ENCODE data around the gene ATPAF2. TPM values are rescaled to one million over a fixed set of nuclear protein-coding genes. Genes with fewer than 3 reads are reported as not detected.

ATPAF2 gene
- total RNA-seq, 1 donor from 2014 or later, result 18.4 TPM

- TF ChIP-seq CTCF (IDR thresholded peaks at IDR 0.05), result no peak
- Mint-ChIP-seq H3K4me1 (ENCODE audit: low read depth) (peaks cover 2% of the 10 kb centered on the region), H3K9me3 (ENCODE audit: low read depth) (no peaks in the 10 kb centered on the region), H3K36me3 (ENCODE audit: low read depth) (peaks cover 5% of the 10 kb centered on the region), H3K4me3 (ENCODE audit: unreplicated experiment) (no peak overlapping the region), H3K27ac (ENCODE audit: unreplicated experiment) (no peak overlapping the region), H3K27me3 (ENCODE audit: low read depth) (no peaks in the 10 kb centered on the region)
- DNase-seq (ENCODE audit: low spot score), result no peak
Measured at GRCh38 chr17:18025945-18026776, 12.8 kb downstream of the ATPAF2 start.

- Mint-ChIP-seq H3K27ac (ENCODE audit: unreplicated experiment) (no peak overlapping the region), H3K4me3 (ENCODE audit: unreplicated experiment) (no peak overlapping the region), H3K4me1 (ENCODE audit: low read depth) (peaks cover 2% of the 10 kb centered on the region), H3K27me3 (ENCODE audit: low read depth) (no peaks in the 10 kb centered on the region), H3K9me3 (ENCODE audit: low read depth) (no peaks in the 10 kb centered on the region), H3K36me3 (ENCODE audit: low read depth) (peaks cover 8% of the 10 kb centered on the region)
- no peak for TF ChIP-seq CTCF (IDR thresholded peaks at IDR 0.05)
- DNase-seq (ENCODE audit: low spot score), result no peak
Measured at GRCh38 chr17:18025241-18025944, 13.6 kb downstream of the ATPAF2 start.

GRCh38 chr17:18021372-18021771, 17.6 kb downstream of the ATPAF2 start:
- Mint-ChIP-seq H3K27me3 (ENCODE audit: low read depth) (no peaks in the 10 kb centered on the region), H3K27ac (ENCODE audit: unreplicated experiment) (no peak overlapping the region), H3K9me3 (ENCODE audit: low read depth) (no peaks in the 10 kb centered on the region), H3K4me1 (ENCODE audit: low read depth) (peaks cover 9% of the 10 kb centered on the region), H3K4me3 (ENCODE audit: unreplicated experiment) (no peak overlapping the region), H3K36me3 (ENCODE audit: low read depth) (peaks cover 7% of the 10 kb centered on the region)
- DNase-seq (ENCODE audit: low spot score), result no peak
- no peak for TF ChIP-seq CTCF (IDR thresholded peaks at IDR 0.05)

GRCh38 chr17:18020971-18021370, 18.0 kb downstream of the ATPAF2 start:
- TF ChIP-seq CTCF (IDR thresholded peaks at IDR 0.05), result no peak
- H3K27me3 Mint-ChIP-seq (ENCODE audit: low read depth), result no peaks in the 10 kb centered on the region
- H3K4me1 Mint-ChIP-seq (ENCODE audit: low read depth), result peaks cover 9% of the 10 kb centered on the region
- DNase-seq (ENCODE audit: low spot score), result no peak
- H3K9me3 Mint-ChIP-seq (ENCODE audit: low read depth), result no peaks in the 10 kb centered on the region
- H3K4me3 Mint-ChIP-seq (ENCODE audit: unreplicated experiment), result no peak overlapping the region
- H3K27ac Mint-ChIP-seq (ENCODE audit: unreplicated experiment), result no peak overlapping the region
- H3K36me3 Mint-ChIP-seq (ENCODE audit: low read depth), result peaks cover 8% of the 10 kb centered on the region

- H3K27ac Mint-ChIP-seq (ENCODE audit: unreplicated experiment), result no peak overlapping the region
- H3K9me3 Mint-ChIP-seq (ENCODE audit: low read depth), result no peaks in the 10 kb centered on the region
- peaks cover 7% of the 10 kb centered on the region for H3K4me1 Mint-ChIP-seq (ENCODE audit: low read depth)
- H3K27me3 Mint-ChIP-seq (ENCODE audit: low read depth), result no peaks in the 10 kb centered on the region
- peaks cover 14% of the 10 kb centered on the region for H3K36me3 Mint-ChIP-seq (ENCODE audit: low read depth)
- no peak for TF ChIP-seq CTCF (IDR thresholded peaks at IDR 0.05)
- DNase-seq (ENCODE audit: low spot score), result no peak
- H3K4me3 Mint-ChIP-seq (ENCODE audit: unreplicated experiment), result no peak overlapping the region
Measured at GRCh38 chr17:18019838-18020154, 19.2 kb downstream of the ATPAF2 start.
